ENCODE measurements around the gene PROCA1. TPM values are rescaled to one million over a fixed set of nuclear protein-coding genes. Genes with fewer than 3 reads are reported as not detected.

The PROCA1 gene
- total and polyA plus RNA-seq, 9 of the 15 experiments (the other 6 are each of a cell fraction or from before 2014, with no cell fraction given) = 0.78 to 16.2 (median 5.6) TPM

DNA sequence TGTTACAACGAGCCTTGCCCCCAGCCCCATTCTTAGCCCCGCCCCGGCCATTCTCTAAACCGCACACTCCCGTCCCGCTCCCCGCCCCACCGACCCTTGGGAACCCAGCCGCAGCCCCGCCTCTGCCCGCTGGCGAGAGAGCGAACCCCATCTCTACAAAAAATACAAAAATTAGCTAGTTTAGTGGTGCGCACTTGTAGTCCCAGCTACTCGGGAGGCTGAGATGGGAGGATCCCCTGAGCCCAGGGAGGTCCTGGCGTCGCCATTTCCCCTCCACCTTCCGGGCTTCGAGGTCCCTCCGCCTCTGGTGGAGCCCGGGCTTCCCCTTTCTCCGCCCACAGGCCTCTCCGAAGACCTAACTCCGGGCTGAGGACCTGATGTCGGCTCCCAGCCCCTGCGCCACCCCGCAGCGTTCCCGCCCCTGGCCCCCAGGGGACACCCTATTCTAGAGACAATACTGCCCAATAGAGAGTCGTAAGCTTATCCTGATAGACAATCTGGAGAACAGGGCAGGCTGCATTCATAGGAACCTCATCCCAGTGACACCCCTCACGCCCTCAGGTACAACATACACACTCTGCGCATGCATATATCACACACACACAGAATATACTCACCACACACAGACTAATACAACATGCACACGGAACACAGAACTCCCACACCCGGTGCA is 480 bp upstream of the PROCA1 start (continued):
- TF ChIP-seq, protein P1, sequence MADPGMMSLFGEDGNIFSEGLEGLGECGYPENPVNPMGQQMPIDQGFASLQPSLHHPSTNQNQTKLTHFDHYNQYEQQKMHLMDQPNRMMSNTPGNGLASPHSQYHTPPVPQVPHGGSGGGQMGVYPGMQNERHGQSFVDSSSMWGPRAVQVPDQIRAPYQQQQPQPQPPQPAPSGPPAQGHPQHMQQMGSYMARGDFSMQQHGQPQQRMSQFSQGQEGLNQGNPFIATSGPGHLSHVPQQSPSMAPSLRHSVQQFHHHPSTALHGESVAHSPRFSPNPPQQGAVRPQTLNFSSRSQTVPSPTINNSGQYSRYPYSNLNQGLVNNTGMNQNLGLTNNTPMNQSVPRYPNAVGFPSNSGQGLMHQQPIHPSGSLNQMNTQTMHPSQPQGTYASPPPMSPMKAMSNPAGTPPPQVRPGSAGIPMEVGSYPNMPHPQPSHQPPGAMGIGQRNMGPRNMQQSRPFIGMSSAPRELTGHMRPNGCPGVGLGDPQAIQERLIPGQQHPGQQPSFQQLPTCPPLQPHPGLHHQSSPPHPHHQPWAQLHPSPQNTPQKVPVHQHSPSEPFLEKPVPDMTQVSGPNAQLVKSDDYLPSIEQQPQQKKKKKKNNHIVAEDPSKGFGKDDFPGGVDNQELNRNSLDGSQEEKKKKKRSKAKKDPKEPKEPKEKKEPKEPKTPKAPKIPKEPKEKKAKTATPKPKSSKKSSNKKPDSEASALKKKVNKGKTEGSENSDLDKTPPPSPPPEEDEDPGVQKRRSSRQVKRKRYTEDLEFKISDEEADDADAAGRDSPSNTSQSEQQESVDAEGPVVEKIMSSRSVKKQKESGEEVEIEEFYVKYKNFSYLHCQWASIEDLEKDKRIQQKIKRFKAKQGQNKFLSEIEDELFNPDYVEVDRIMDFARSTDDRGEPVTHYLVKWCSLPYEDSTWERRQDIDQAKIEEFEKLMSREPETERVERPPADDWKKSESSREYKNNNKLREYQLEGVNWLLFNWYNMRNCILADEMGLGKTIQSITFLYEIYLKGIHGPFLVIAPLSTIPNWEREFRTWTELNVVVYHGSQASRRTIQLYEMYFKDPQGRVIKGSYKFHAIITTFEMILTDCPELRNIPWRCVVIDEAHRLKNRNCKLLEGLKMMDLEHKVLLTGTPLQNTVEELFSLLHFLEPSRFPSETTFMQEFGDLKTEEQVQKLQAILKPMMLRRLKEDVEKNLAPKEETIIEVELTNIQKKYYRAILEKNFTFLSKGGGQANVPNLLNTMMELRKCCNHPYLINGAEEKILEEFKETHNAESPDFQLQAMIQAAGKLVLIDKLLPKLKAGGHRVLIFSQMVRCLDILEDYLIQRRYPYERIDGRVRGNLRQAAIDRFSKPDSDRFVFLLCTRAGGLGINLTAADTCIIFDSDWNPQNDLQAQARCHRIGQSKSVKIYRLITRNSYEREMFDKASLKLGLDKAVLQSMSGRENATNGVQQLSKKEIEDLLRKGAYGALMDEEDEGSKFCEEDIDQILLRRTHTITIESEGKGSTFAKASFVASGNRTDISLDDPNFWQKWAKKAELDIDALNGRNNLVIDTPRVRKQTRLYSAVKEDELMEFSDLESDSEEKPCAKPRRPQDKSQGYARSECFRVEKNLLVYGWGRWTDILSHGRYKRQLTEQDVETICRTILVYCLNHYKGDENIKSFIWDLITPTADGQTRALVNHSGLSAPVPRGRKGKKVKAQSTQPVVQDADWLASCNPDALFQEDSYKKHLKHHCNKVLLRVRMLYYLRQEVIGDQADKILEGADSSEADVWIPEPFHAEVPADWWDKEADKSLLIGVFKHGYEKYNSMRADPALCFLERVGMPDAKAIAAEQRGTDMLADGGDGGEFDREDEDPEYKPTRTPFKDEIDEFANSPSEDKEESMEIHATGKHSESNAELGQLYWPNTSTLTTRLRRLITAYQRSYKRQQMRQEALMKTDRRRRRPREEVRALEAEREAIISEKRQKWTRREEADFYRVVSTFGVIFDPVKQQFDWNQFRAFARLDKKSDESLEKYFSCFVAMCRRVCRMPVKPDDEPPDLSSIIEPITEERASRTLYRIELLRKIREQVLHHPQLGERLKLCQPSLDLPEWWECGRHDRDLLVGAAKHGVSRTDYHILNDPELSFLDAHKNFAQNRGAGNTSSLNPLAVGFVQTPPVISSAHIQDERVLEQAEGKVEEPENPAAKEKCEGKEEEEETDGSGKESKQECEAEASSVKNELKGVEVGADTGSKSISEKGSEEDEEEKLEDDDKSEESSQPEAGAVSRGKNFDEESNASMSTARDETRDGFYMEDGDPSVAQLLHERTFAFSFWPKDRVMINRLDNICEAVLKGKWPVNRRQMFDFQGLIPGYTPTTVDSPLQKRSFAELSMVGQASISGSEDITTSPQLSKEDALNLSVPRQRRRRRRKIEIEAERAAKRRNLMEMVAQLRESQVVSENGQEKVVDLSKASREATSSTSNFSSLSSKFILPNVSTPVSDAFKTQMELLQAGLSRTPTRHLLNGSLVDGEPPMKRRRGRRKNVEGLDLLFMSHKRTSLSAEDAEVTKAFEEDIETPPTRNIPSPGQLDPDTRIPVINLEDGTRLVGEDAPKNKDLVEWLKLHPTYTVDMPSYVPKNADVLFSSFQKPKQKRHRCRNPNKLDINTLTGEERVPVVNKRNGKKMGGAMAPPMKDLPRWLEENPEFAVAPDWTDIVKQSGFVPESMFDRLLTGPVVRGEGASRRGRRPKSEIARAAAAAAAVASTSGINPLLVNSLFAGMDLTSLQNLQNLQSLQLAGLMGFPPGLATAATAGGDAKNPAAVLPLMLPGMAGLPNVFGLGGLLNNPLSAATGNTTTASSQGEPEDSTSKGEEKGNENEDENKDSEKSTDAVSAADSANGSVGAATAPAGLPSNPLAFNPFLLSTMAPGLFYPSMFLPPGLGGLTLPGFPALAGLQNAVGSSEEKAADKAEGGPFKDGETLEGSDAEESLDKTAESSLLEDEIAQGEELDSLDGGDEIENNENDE (IDR thresholded peaks at IDR 0.05; ENCODE audit: low read depth, low read length) = no peak
- TF ChIP-seq, protein P2, sequence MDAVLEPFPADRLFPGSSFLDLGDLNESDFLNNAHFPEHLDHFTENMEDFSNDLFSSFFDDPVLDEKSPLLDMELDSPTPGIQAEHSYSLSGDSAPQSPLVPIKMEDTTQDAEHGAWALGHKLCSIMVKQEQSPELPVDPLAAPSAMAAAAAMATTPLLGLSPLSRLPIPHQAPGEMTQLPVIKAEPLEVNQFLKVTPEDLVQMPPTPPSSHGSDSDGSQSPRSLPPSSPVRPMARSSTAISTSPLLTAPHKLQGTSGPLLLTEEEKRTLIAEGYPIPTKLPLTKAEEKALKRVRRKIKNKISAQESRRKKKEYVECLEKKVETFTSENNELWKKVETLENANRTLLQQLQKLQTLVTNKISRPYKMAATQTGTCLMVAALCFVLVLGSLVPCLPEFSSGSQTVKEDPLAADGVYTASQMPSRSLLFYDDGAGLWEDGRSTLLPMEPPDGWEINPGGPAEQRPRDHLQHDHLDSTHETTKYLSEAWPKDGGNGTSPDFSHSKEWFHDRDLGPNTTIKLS (IDR thresholded peaks at IDR 0.05; ENCODE audit: borderline replicate concordance, low read depth) = peak; percentile 28; the same call in 1 of the 2 replicates
- TF ChIP-seq NFE2L1 (tag; IDR thresholded peaks at IDR 0.05; ENCODE audit: borderline replicate concordance, low read depth) (no peak), ZKSCAN3 (CRISPR knock-in tag; IDR thresholded peaks at IDR 0.05) (no peak), DPF2 (IDR thresholded peaks at IDR 0.05) (peak; percentile 55), HOXB6 (CRISPR knock-in tag; IDR thresholded peaks at IDR 0.05; ENCODE audit: borderline replicate concordance) (no peak), ARID1B (IDR thresholded peaks at IDR 0.05) (peak; percentile 22), CREBBP (IDR thresholded peaks at IDR 0.05; ENCODE audit: low read depth, low read length) (no peak), WHSC1 (IDR thresholded peaks at IDR 0.05; ENCODE audit: low read length) (no peak), SNRNP70 (optimal IDR thresholded peaks at IDR 0.05; ENCODE audit: low read depth, low read length) (no peak), KDM4B (IDR thresholded peaks at IDR 0.05; ENCODE audit: borderline replicate concordance in 2 of 2, low read depth in 1 of 2) (no peak), ARHGAP35 (IDR thresholded peaks at IDR 0.05; ENCODE audit: partially characterized antibody) (no peak)
- TF ChIP-seq, protein P3, sequence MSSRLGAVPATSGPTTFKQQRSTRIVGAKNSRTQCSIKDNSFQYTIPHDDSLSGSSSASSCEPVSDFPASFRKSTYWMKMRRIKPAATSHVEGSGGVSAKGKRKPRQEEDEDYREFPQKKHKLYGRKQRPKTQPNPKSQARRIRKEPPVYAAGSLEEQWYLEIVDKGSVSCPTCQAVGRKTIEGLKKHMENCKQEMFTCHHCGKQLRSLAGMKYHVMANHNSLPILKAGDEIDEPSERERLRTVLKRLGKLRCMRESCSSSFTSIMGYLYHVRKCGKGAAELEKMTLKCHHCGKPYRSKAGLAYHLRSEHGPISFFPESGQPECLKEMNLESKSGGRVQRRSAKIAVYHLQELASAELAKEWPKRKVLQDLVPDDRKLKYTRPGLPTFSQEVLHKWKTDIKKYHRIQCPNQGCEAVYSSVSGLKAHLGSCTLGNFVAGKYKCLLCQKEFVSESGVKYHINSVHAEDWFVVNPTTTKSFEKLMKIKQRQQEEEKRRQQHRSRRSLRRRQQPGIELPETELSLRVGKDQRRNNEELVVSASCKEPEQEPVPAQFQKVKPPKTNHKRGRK (tag; IDR thresholded peaks at IDR 0.05) = no peak
